ENCODE results near the gene XCL2.
"Not testable (repeated sequence)": the region's sequence is repeated elsewhere in the genome, so short reads cannot be mapped to it uniquely, and the experiment has no call there.

The XCL2 gene, protein sequence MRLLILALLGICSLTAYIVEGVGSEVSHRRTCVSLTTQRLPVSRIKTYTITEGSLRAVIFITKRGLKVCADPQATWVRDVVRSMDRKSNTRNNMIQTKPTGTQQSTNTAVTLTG

GRCh38 chr1:168543840-168544498, at the start of gene XCL2:
Gene XCL2 (minus strand): TSS chr1:168543997. CDS start chr1:168543964, 33 bp downstream.
- not testable (repeated sequence) for H3K9ac ChIP-seq (ENCODE audit: low read length); H3K4me1 ChIP-seq (ENCODE audit: control insufficient read depth, insufficient read depth, low read length); H3K36me3 ChIP-seq (ENCODE audit: control insufficient read depth, insufficient read depth, low read length); H3K4me3 ChIP-seq (ENCODE audit: low read length); H3K9me3 ChIP-seq (ENCODE audit: control insufficient read depth, low read length); H3K27me3 ChIP-seq (ENCODE audit: control insufficient read depth, insufficient read depth, low read length)

DNA sequence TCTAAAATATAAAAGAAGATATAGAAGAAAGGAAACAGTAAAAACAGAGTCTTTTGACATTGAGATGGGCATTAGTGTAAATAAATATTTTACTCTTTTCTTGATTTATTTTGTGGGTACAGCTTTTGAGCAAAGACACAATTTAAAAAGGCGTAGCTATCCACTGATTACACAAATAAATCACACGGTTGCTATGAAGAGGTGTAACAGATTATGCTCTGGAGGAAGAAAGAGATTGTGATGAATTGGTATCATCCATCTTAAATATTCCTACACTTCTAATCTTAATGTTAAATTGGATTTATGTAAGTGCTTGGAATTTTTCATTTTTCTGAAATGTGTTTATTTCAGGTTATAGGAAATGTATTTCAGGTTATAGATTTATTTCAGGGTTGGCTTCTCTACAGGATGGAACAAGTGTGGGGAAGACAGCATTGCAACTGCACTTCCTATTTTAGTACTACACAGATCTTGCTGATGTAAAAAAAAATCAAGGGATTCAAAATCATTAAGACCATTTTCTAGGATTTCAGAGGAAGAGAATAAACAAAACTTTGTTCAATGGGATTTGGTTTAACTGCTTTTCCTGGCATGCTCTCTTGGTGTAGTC, 47.9 kb upstream of the XCL2 start:
- no peaks in the 10 kb centered on the region for H3K27me3 ChIP-seq (ENCODE audit: control insufficient read depth, insufficient read depth, low read length)
- H3K4me3 ChIP-seq (ENCODE audit: low read length): no peak overlapping the region
- H3K9me3 ChIP-seq (ENCODE audit: control insufficient read depth, low read length): no peaks in the 10 kb centered on the region
- no peak overlapping the region for H3K9ac ChIP-seq (ENCODE audit: low read length)
- no peaks in the 10 kb centered on the region for H3K36me3 ChIP-seq (ENCODE audit: control insufficient read depth, insufficient read depth, low read length)
- no peaks in the 10 kb centered on the region for H3K4me1 ChIP-seq (ENCODE audit: control insufficient read depth, insufficient read depth, low read length)

DNA sequence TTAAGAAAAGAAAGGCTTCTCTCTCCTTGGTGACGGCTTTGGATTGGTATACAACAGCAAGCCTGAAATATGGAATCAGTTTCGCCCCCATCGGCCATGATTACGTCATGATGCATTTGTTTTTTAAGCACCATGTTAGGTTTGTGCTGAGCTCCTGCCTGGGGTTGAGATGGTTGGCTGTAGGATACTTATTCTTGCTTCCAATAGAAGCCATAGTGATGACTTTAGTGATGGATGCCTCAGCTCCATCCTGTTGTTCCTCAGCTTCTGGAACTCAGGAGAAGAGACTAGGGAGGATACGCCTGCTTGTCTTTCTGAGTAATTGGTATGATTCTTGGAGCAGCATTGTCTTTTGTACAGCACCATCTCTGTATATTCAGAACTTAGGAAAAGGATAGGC, 47.3 kb upstream of the XCL2 start:
- Histone ChIP-seq H3K9me3 (ENCODE audit: control insufficient read depth, low read length) (no peaks in the 10 kb centered on the region), H3K9ac (ENCODE audit: low read length) (no peak overlapping the region), H3K4me3 (ENCODE audit: low read length) (no peak overlapping the region), H3K4me1 (ENCODE audit: control insufficient read depth, insufficient read depth, low read length) (no peaks in the 10 kb centered on the region), H3K27me3 (ENCODE audit: control insufficient read depth, insufficient read depth, low read length) (no peaks in the 10 kb centered on the region), H3K36me3 (ENCODE audit: control insufficient read depth, insufficient read depth, low read length) (no peaks in the 10 kb centered on the region)

DNA sequence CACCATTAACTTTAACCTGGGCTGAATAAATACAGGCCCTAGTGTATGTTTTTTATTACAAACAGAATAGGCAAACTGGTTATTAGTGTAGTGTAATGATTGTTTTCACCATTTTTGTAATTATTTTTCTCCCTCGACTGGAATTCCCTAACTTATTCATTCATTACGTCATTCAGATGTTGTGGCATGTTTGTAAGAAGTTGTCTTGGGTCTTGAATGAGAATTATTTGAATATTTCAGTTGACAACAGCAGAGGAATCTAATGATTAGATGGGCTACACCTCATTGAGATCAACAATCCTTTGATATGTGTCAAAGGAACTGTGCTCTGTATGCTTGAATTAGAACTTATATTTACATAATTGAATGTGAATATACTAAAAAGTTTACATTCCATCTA, 45.4 kb upstream of the XCL2 start:
- Histone ChIP-seq H3K36me3 (ENCODE audit: control insufficient read depth, insufficient read depth, low read length) (no peaks in the 10 kb centered on the region), H3K4me3 (ENCODE audit: low read length) (no peak overlapping the region), H3K9ac (ENCODE audit: low read length) (no peak overlapping the region)

DNA sequence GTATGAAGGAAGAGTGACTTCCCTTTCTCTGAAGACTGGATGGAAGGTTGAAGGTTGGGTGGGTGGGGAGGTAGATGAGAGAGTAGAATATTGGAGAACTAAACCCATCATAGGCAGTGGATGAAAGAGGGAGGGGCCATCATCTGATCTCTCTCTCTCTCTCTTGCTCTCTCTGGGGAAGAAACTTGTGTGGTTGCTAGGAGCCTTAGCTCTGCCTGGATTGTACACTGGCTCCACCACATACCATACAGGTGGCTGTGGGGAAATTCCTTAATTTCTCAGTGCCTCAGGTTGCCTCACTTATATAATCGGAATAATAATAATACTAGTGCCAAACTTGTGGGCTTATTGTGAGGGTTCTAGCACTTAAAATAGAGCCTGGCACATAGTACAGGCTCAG, 42.1 kb upstream of the XCL2 start:
- no peaks in the 10 kb centered on the region for H3K36me3 ChIP-seq (ENCODE audit: control insufficient read depth, insufficient read depth, low read length)
- H3K9ac ChIP-seq (ENCODE audit: low read length): no peak overlapping the region
- no peaks in the 10 kb centered on the region for H3K4me1 ChIP-seq (ENCODE audit: control insufficient read depth, insufficient read depth, low read length)
- no peaks in the 10 kb centered on the region for H3K9me3 ChIP-seq (ENCODE audit: control insufficient read depth, low read length)
- no peak overlapping the region for H3K4me3 ChIP-seq (ENCODE audit: low read length)
- no peaks in the 10 kb centered on the region for H3K27me3 ChIP-seq (ENCODE audit: control insufficient read depth, insufficient read depth, low read length)

More for the DNA sequence above, 45.4 kb upstream of the XCL2 start:
- Histone ChIP-seq H3K9me3 (ENCODE audit: control insufficient read depth, low read length) (no peaks in the 10 kb centered on the region), H3K27me3 (ENCODE audit: control insufficient read depth, insufficient read depth, low read length) (no peaks in the 10 kb centered on the region), H3K4me1 (ENCODE audit: control insufficient read depth, insufficient read depth, low read length) (no peaks in the 10 kb centered on the region)

- Histone ChIP-seq H3K27me3 (ENCODE audit: control insufficient read depth, insufficient read depth, low read length) (no peaks in the 10 kb centered on the region), H3K4me1 (ENCODE audit: control insufficient read depth, insufficient read depth, low read length) (no peaks in the 10 kb centered on the region), H3K9ac (ENCODE audit: low read length) (no peak overlapping the region), H3K4me3 (ENCODE audit: low read length) (no peak overlapping the region), H3K36me3 (ENCODE audit: control insufficient read depth, insufficient read depth, low read length) (no peaks in the 10 kb centered on the region), H3K9me3 (ENCODE audit: control insufficient read depth, low read length) (no peaks in the 10 kb centered on the region)
Observed at GRCh38 chr1:168585191-168585590, 41.4 kb upstream of the XCL2 start.

DNA sequence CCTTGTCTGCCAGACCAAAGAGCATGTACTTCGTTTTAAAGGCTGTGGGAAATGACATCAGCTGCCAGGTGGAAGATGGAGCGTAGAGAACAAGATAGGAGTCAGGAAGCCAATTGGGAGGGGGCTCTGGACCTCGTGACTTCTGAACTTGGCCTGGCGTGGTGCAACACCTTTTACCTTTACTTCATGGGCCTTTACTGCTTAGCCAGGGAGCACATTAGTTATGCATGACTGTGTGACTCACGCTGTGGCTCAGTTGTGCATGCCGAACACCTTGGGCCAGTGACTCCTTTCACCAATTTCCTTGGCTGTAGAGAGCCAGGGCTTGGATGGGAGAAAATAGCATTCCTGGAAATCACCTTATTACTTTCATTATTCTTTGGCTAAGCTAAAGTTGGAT, 39.8 kb upstream of the XCL2 start:
- no peaks in the 10 kb centered on the region for H3K4me1 ChIP-seq (ENCODE audit: control insufficient read depth, insufficient read depth, low read length)
- no peaks in the 10 kb centered on the region for H3K9me3 ChIP-seq (ENCODE audit: control insufficient read depth, low read length)

DNA sequence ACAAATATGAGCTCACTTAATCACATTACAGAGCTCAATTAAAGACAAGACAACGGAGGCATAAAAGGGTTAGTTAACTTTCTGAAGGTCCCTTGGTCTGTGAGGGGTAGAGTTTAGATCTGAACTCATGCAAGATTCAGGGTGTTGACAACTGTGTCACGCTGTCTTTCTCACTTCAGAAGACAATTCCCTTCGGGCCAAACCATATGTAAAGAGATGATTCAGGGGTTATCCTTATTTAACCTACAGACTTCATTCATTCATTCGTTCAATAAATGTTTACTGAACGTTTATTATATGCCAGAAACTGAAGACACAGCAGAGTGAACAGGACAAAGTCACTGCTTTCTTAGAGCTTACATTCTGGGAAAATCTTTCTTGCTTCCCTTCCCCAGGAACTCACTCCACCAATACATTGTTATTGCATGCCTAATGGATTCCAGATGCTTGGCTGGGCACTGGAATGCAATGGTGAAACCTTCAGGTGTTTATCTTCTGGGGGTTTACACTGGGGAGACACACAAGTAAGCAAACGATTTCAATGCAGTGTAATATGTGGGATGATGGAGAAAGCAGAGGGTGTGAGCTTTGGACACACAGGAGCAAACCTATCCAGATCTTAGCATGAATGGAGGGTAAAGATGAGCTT, 39.0 kb upstream of the XCL2 start:
- Histone ChIP-seq H3K4me3 (ENCODE audit: low read length) (no peak overlapping the region), H3K4me1 (ENCODE audit: control insufficient read depth, insufficient read depth, low read length) (no peaks in the 10 kb centered on the region), H3K9ac (ENCODE audit: low read length) (no peak overlapping the region), H3K27me3 (ENCODE audit: control insufficient read depth, insufficient read depth, low read length) (no peaks in the 10 kb centered on the region), H3K9me3 (ENCODE audit: control insufficient read depth, low read length) (no peaks in the 10 kb centered on the region), H3K36me3 (ENCODE audit: control insufficient read depth, insufficient read depth, low read length) (no peaks in the 10 kb centered on the region)

More for the DNA sequence above, 39.8 kb upstream of the XCL2 start:
- Histone ChIP-seq H3K9ac (ENCODE audit: low read length) (no peak overlapping the region), H3K36me3 (ENCODE audit: control insufficient read depth, insufficient read depth, low read length) (no peaks in the 10 kb centered on the region), H3K4me3 (ENCODE audit: low read length) (no peak overlapping the region), H3K27me3 (ENCODE audit: control insufficient read depth, insufficient read depth, low read length) (no peaks in the 10 kb centered on the region)

- no peaks in the 10 kb centered on the region for H3K9me3 ChIP-seq (ENCODE audit: control insufficient read depth, low read length)
- H3K36me3 ChIP-seq (ENCODE audit: control insufficient read depth, insufficient read depth, low read length): no peaks in the 10 kb centered on the region
- H3K4me3 ChIP-seq (ENCODE audit: low read length): no peak overlapping the region
- no peaks in the 10 kb centered on the region for H3K4me1 ChIP-seq (ENCODE audit: control insufficient read depth, insufficient read depth, low read length)
- no peaks in the 10 kb centered on the region for H3K27me3 ChIP-seq (ENCODE audit: control insufficient read depth, insufficient read depth, low read length)
- no peak overlapping the region for H3K9ac ChIP-seq (ENCODE audit: low read length)
Observed at GRCh38 chr1:168581817-168582572, 38.2 kb upstream of the XCL2 start.

DNA sequence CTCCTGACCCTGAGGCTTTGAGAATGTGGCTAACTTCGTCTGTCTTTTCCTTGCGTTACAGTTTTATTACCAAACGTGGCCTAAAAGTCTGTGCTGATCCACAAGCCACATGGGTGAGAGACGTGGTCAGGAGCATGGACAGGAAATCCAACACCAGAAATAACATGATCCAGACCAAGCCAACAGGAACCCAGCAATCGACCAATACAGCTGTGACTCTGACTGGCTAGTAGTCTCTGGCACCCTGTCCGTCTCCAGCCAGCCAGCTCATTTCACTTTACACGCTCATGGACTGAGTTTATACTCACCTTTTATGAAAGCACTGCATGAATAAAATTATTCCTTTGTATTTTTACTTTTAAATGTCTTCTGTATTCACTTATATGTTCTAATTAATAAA, 37.2 kb upstream of the XCL2 start:
- H3K4me1 ChIP-seq (ENCODE audit: control insufficient read depth, insufficient read depth, low read length); H3K9ac ChIP-seq (ENCODE audit: low read length); H3K4me3 ChIP-seq (ENCODE audit: low read length); H3K9me3 ChIP-seq (ENCODE audit: control insufficient read depth, low read length); H3K27me3 ChIP-seq (ENCODE audit: control insufficient read depth, insufficient read depth, low read length); H3K36me3 ChIP-seq (ENCODE audit: control insufficient read depth, insufficient read depth, low read length): not testable (repeated sequence)

GRCh38 chr1:168580290-168580689, 36.5 kb upstream of the XCL2 start:
- H3K36me3 ChIP-seq (ENCODE audit: control insufficient read depth, insufficient read depth, low read length); H3K4me3 ChIP-seq (ENCODE audit: low read length); H3K27me3 ChIP-seq (ENCODE audit: control insufficient read depth, insufficient read depth, low read length); H3K4me1 ChIP-seq (ENCODE audit: control insufficient read depth, insufficient read depth, low read length); H3K9me3 ChIP-seq (ENCODE audit: control insufficient read depth, low read length); H3K9ac ChIP-seq (ENCODE audit: low read length): not testable (repeated sequence)

All from mucosa of stomach (tissue), 1 donor.